ENCODE results near the gene TRIP13.

- TF ChIP-seq CTCF (IDR thresholded peaks at IDR 0.05) (no peak), ZFX (IDR thresholded peaks at IDR 0.05; ENCODE audit: borderline replicate concordance) (no peak)
Measured at GRCh38 chr5:966941-967340, 74.3 kb downstream of the TRIP13 start.

Data from 22Rv1 (cell line).